Heart right ventricle (tissue), 16 donors: ENCODE results near the gene RCC2. TPM values are rescaled to one million over a fixed set of nuclear protein-coding genes. Genes with fewer than 3 reads are reported as not detected.

Source experiments
- ATAC-seq, 8 donors: fragments of 200-7000 bp; cut with Tn5 transposase; one replicate each; pipeline ENCODE4 v1.9.1; 2020; ENCODE audit warnings: mild to moderate bottlenecking in 8 of 8, moderate library complexity in 8 of 8, moderate number of reproducible peaks in 1 of 8
- DNase-seq, 2 donors: peaks; one replicate each; pipeline ENCODE4 v3.0.0-alpha.2; 2020
- H3K27ac ChIP-seq, 10 donors: fragments of 200-600 bp; sonication (generic) in 2 of 10; one replicate each; pipeline versions ENCODE4 v1.5.0 to v1.8.0; 2020 to 2022; ENCODE audit warnings: mild to moderate bottlenecking in 3 of 10
- H3K27me3 ChIP-seq, 7 donors: fragments of 200-600 bp; one replicate each; pipeline ENCODE4 v1.8.0; 2021 to 2022; ENCODE audit warnings: mild to moderate bottlenecking in 2 of 7
- H3K36me3 ChIP-seq, 9 donors: fragments of 200-600 bp; sonication (generic) in 1 of 9; one replicate each; pipeline versions ENCODE4 v1.5.0 to v1.8.0; 2020 to 2022; ENCODE audit warnings: mild to moderate bottlenecking in 2 of 9
- H3K4me1 ChIP-seq, 9 donors: fragments of 200-600 bp; sonication (generic) in 1 of 9; one replicate each; pipeline versions ENCODE4 v1.5.0 to v1.8.0; 2020 to 2022; ENCODE audit warnings: mild to moderate bottlenecking in 4 of 9
- H3K4me3 ChIP-seq, 10 donors: fragments of 200-600 bp; sonication (generic) in 2 of 10; one replicate each; pipeline versions ENCODE4 v1.5.0 to v1.8.0; 2020 to 2022; ENCODE audit warnings: mild to moderate bottlenecking in 7 of 10, moderate library complexity in 2 of 10
- H3K9me3 ChIP-seq, 11 donors: fragments of 200-600 bp in 10 of 11; sonication (generic) in 2 of 11; one replicate each; pipeline versions ENCODE4 v1.5.0 to v1.8.0; 2013 to 2022; ENCODE audit warnings: mild to moderate bottlenecking in 2 of 11, control low read depth in 1 of 11, moderate library complexity in 1 of 11
- WGBS, 2 donors: extraction: QIAGEN DNeasy Blood & Tissue Kit; methylation state at CpG; one replicate each; pipeline ENCODE4 v1.1.7; 2013; ENCODE audit warnings: inconsistent platforms in 1 of 2; 5-methylcytosine and 5-hydroxymethylcytosine counted together
- intact Hi-C, 10 donors: fragments of 100-400 bp; cut with DNase I; formaldehyde crosslinking; loops; one replicate each; pipeline versions ENCODE4 v1.11.1 to v1.14.2; 2022
- polyA plus RNA-seq, 2 donors: library from polyadenylated mRNA; stranded (reverse); fragments of 200-250 nt; gene quantifications; one replicate each; pipeline ENCODE4 v1.2.3, GENCODE V29; 2013
- total RNA-seq, 10 donors: library from RNA; stranded (reverse); fragmentation: NEBNext Ultra II Directional in 3 of 10; extraction: Animal tissue kit (Norgen Biotek cat#: 25700) in 3 of 10; gene quantifications; one replicate each; pipeline versions ENCODE4 v1.2.1 to v1.2.4, GENCODE V29; 2021 to 2023
- TF ChIP-seq, protein P1 (sequence below), 9 donors: fragments of 200-600 bp; sonication (generic) in 2 of 9; IDR thresholded peaks; one replicate each; pipeline versions ENCODE4 v1.5.0 to v1.8.0; 2021 to 2022; ENCODE audit warnings: antibody characterized with exemption in 9 of 9, mild to moderate bottlenecking in 5 of 9, moderate library complexity in 1 of 9
- donor health status: Arrhythmogenic right ventricular cardiomyopathy.
- donor health status: ischemic (EF 13 %, LVEDD 7.1; RV severe dilation, severe dysfunction).
- donor health status: healthy with polysubstance abuse.
- donor health status: DM: no; HTN: yes; CAD: no.
- donor health status: DM: no; HTN: no; CAD: no.
- donor health status: ischemic (EF 25% LVEDD 6.9; RV normal size, moderate dysfunction).
- donor health status: ischemic (EF 25% LVEDD 5.7; RV mildly dilated, moderate dysfunction).
- donor health status: healthy.
- donor health status: DM: yes; HTN: yes; CAD: no.
- donor health status: Ischemic cardiomyopathy.
- donor health status: ischemic (EF 35%, LVEDD 5.7; RV mildly dilated, moderate dysfunction).
- donor health status: nonischemic (EF 11% LVEDD 7.7; RV severe dilation, severe dysfunction).
- donor health status: DM: yes; HTN: yes; CAD: no.
- donor health status: PGD.
- donor health status: ischemic (EF 29% LVEDD 5.4; RV normal size, mild dysfunction).
- donor health status: nonischemic (EF 23%, LVEDD 6.1; RV moderate dilation, normal function).

The RCC2 gene
- total and polyA plus RNA-seq, 12 donors: 9.0 to 25.3 (median 11.4) TPM

DNA sequence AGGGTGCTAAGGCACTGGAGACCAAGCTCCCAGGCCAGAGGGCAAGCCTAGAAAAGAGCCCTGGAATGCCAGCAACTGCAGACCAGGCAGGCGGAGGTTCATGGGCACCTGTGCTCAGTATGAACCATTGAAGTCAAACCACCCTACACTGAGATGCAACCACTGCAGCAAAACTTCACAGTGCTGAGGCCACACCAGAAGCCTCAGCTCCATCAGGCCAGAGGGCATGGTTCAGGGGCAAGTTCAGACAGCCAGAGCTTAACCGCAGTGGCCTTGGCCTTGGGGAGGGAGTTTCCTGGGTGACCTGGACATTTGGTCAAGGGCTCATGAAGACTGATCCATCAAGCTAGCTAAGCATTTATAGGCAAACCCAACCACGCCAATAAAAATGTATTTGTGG lies 7.1 kb downstream of the RCC2 start:
- peaks cover 0 to 67% (median 13%) of the 10 kb centered on the region in 9 donors for H3K36me3 ChIP-seq
- no peaks in the 10 kb centered on the region for H3K9me3 ChIP-seq
- H3K4me3 ChIP-seq: no peak overlapping the region
- peak overlapping the region in 1 of 10 donors; percentile 66 for H3K27ac ChIP-seq
- ATAC-seq (no peak), DNase-seq (no peak)
- TF ChIP-seq, protein P1, sequence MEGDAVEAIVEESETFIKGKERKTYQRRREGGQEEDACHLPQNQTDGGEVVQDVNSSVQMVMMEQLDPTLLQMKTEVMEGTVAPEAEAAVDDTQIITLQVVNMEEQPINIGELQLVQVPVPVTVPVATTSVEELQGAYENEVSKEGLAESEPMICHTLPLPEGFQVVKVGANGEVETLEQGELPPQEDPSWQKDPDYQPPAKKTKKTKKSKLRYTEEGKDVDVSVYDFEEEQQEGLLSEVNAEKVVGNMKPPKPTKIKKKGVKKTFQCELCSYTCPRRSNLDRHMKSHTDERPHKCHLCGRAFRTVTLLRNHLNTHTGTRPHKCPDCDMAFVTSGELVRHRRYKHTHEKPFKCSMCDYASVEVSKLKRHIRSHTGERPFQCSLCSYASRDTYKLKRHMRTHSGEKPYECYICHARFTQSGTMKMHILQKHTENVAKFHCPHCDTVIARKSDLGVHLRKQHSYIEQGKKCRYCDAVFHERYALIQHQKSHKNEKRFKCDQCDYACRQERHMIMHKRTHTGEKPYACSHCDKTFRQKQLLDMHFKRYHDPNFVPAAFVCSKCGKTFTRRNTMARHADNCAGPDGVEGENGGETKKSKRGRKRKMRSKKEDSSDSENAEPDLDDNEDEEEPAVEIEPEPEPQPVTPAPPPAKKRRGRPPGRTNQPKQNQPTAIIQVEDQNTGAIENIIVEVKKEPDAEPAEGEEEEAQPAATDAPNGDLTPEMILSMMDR (IDR thresholded peaks at IDR 0.05): no peak
- H3K27me3 ChIP-seq: no peaks in the 10 kb centered on the region
- peaks cover 0 to 57% (median 13%) of the 10 kb centered on the region in 9 donors for H3K4me1 ChIP-seq
- intact Hi-C loops: loop anchor here in 1 of 10 donors (10.0 kb wide), 1 partner anchor 202 kb away; no protein-coding TSS in a partner anchor
- WGBS, 2 donors: 96 to 100% methylated on average over 3 of the region's 3 CpGs

DNA sequence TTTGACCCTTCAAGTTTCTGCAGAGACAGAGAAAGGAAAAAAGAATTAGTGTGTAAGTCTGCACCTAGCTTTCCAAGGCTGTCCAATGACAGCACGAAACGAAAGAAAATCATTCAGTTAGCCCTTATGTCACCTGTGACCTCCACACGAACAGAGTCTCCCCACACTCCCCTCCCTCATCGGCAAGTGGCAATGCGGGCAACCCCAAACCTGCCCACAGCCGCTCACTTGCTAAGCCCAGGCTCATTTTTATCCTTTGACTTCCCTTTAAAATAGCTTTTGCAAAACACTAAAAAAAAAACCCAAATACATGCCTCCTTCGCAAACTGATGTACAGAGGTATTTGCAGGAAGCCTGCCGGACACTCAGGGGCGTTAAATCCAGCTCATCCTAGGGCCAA lies 10.3 kb downstream of the RCC2 start:
- no peak overlapping the region for H3K4me3 ChIP-seq
- 91 to 95% methylated on average over 9 of the region's 9 CpGs for WGBS, 2 donors
- H3K36me3 ChIP-seq: peaks cover 0 to 87% (median 17%) of the 10 kb centered on the region in 9 donors
- DNase-seq: no peak
- no peaks in the 10 kb centered on the region for H3K27me3 ChIP-seq
- peaks cover 0 to 37% (median 5%) of the 10 kb centered on the region in 9 donors for H3K4me1 ChIP-seq
- H3K27ac ChIP-seq: no peak overlapping the region
- H3K9me3 ChIP-seq: no peaks in the 10 kb centered on the region
- TF ChIP-seq, protein P1 (IDR thresholded peaks at IDR 0.05): no peak
- intact Hi-C loops: loop anchor here in 4 of 10 donors (10.0 kb wide), 2 partner anchors 56 to 176 kb away; no protein-coding TSS in a partner anchor
- no peak for ATAC-seq

DNA sequence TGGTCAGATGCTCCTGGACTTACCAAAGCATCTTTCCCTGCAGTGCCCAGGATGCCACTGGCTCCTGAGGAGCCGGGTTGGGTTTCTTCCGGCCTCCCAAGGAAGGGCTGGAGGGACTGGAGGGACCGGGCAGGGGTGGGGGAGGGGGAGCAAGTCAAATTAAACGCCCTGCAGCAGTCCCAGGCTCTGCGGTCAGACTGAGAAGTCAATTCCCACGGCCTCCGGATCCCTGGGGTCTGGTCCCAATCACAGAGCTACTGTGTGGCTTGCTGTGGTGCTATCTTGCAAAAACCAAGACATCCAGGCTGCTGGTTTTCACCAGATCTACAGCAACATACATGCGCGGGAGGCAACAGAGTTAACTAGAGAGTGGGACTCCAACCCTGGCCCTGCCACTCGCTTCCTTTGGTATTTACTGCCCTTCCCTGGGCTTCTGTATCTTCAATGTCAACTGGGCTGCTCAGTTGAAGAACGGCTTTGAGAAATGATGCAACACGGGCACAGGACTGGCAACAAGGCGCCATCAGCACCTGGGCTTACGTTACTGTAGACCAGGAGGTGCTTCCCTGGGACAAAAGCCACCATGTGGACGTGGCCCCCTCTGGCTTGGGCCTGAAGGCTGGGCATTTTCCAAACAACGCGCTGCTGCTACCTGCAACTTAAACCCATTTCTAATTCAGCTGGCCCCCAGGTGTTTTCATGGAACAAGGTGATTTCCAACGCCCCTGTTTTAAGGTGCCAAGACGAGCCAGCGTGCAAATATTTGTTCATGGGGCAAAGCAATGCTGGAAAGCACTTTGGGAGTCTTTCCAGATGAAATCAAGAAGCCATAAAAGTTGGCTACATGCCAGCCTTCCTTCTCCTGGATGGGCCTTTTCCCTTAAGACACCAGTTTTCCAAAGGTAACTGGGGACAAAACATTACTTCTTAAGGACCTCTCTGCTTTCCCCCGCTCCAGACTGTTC lies 11.5 kb downstream of the RCC2 start:
- H3K27ac ChIP-seq: no peak overlapping the region
- intact Hi-C loops: loop anchor here in 4 of 10 donors (10.0 kb wide), 2 partner anchors 57 to 177 kb away; no protein-coding TSS in a partner anchor
- no peak overlapping the region for H3K4me3 ChIP-seq
- H3K4me1 ChIP-seq: peaks cover 5 to 43% (median 17%) of the 10 kb centered on the region in 9 donors
- ATAC-seq: no peak
- peak; percentile 29 to 32 for DNase-seq
- 85 to 86% methylated on average over 21 of the region's 21 CpGs for WGBS, 2 donors
- TF ChIP-seq, protein P1 (IDR thresholded peaks at IDR 0.05): no peak
- H3K9me3 ChIP-seq: no peaks in the 10 kb centered on the region
- H3K27me3 ChIP-seq: no peaks in the 10 kb centered on the region
- H3K36me3 ChIP-seq: peaks cover 0 to 87% (median 17%) of the 10 kb centered on the region in 9 donors

DNA sequence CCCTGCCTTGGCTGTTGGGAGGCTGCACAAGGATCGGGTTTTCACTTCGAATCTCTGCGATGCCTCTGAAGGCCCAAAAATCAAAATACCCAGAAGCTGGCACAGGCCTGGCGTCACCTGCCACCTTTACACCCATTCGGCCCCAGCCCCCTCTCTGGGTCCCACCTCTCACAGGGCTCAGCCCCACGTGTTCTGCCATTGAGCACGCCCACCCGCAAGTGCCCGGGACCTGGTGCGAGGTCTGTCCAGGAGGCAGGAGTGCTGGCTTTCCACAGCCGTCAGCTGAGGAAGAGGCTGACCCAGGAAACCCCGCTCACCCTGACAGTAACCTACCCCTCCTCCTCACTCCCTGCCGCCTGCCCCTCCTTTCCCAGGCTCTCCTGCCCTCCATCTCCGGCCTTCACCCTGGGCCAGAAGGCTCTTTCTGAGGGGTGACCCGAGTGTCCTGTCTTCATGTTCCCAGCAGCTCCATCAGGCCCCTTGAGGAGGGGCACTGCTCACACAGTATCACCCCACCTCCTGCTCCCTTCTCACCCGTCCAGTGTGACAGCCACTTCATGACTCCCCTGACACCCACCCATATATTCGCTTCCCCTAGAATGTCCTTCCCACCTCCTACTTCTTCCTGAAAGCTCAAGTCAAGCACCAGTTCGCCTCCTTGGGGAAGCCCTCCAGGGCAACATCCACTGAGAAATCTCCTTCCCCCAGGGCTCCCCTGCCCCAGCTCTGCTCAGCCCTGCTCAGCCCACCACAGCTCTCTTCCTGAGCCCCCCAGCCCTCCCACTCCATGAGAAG lies 13.5 kb downstream of the RCC2 start:
- ATAC-seq (peak in 2 of 8 donors; percentile 13 to 16), DNase-seq (no peak)
- intact Hi-C loops: loop anchor here in 4 of 10 donors (10.0 kb wide), 2 partner anchors 59 to 179 kb away; no protein-coding TSS in a partner anchor
- TF ChIP-seq, protein P1 (IDR thresholded peaks at IDR 0.05): no peak
- H3K27ac ChIP-seq: no peak overlapping the region
- no peak overlapping the region for H3K4me3 ChIP-seq
- peaks cover 0 to 90% (median 22%) of the 10 kb centered on the region in 9 donors for H3K36me3 ChIP-seq
- peaks cover 5 to 25% (median 17%) of the 10 kb centered on the region in 9 donors for H3K4me1 ChIP-seq
- H3K27me3 ChIP-seq: no peaks in the 10 kb centered on the region
- H3K9me3 ChIP-seq: no peaks in the 10 kb centered on the region
- WGBS, 2 donors: 92% methylated on average over 18 of the region's 18 CpGs
